Nephron progenitor cell (in vitro differentiated cells): ENCODE results near the gene RARRES2.

ENCODE experiments used
- DNase-seq: peaks from one replicate; pipeline ENCODE4 v3.0.0; 2021
- H3K27ac Mint-ChIP-seq: 2 replicates; pipeline ENCODE4 v1.8.0; 2021; ENCODE audit warnings: mild to moderate bottlenecking, moderate library complexity, mixed read lengths
- H3K27me3 Mint-ChIP-seq: 2 replicates; pipeline ENCODE4 v1.8.0; 2021; ENCODE audit warnings: mild to moderate bottlenecking, low read depth, mixed read lengths; ENCODE audit not compliant: poor library complexity
- H3K36me3 Mint-ChIP-seq: 2 replicates; pipeline ENCODE4 v1.8.0; 2021; ENCODE audit warnings: low read depth, mixed read lengths
- H3K4me1 Mint-ChIP-seq: 2 replicates; pipeline ENCODE4 v1.8.0; 2021; ENCODE audit warnings: mixed read lengths
- H3K4me3 Mint-ChIP-seq: 2 replicates; pipeline ENCODE4 v1.8.0; 2021; ENCODE audit warnings: mild to moderate bottlenecking, moderate library complexity, mixed read lengths
- H3K9me3 Mint-ChIP-seq: 2 replicates; pipeline ENCODE4 v1.8.0; 2021; ENCODE audit warnings: mild to moderate bottlenecking, moderate library complexity, mixed read lengths
- CTCF ChIP-seq: fragments of 200-600 bp; sonication (generic); IDR thresholded peaks from 2 replicates; pipeline ENCODE4 v1.5.0; 2021; ENCODE audit warnings: antibody characterized with exemption

The RARRES2 gene

GRCh38 chr7:150340875-150341262 is 560 bp downstream of the RARRES2 start:
- no peak overlapping the region for H3K27ac Mint-ChIP-seq
- TF ChIP-seq CTCF: no peak
- peaks cover 77% of the 10 kb centered on the region for H3K27me3 Mint-ChIP-seq
- H3K4me1 Mint-ChIP-seq: peaks cover 40% of the 10 kb centered on the region
- peak overlapping the region; percentile 82 for H3K4me3 Mint-ChIP-seq
- peaks cover 19% of the 10 kb centered on the region for H3K9me3 Mint-ChIP-seq
- DNase-seq: no peak
- no peaks in the 10 kb centered on the region for H3K36me3 Mint-ChIP-seq

- Mint-ChIP-seq H3K9me3 (peaks cover 19% of the 10 kb centered on the region), H3K27ac (no peak overlapping the region), H3K4me3 (peak overlapping the region; percentile 47), H3K4me1 (peaks cover 47% of the 10 kb centered on the region), H3K27me3 (peaks cover 73% of the 10 kb centered on the region), H3K36me3 (no peaks in the 10 kb centered on the region)
- peak; percentile 53 for DNase-seq
- TF ChIP-seq CTCF: no peak
Measured at GRCh38 chr7:150340024-150340749, 1.2 kb downstream of the RARRES2 start.

- no peaks in the 10 kb centered on the region for H3K36me3 Mint-ChIP-seq
- H3K4me3 Mint-ChIP-seq: peak overlapping the region; percentile 47
- no peak for DNase-seq
- peaks cover 71% of the 10 kb centered on the region for H3K27me3 Mint-ChIP-seq
- peaks cover 49% of the 10 kb centered on the region for H3K4me1 Mint-ChIP-seq
- no peak overlapping the region for H3K27ac Mint-ChIP-seq
- H3K9me3 Mint-ChIP-seq: peaks cover 13% of the 10 kb centered on the region
- TF ChIP-seq CTCF: no peak
Measured at GRCh38 chr7:150339409-150339809, 2.0 kb downstream of the RARRES2 start.

GRCh38 chr7:150338166-150338829 is 3.1 kb downstream of the RARRES2 start:
- no peak for DNase-seq
- Mint-ChIP-seq H3K36me3 (no peaks in the 10 kb centered on the region), H3K27me3 (peaks cover 64% of the 10 kb centered on the region), H3K27ac (no peak overlapping the region), H3K9me3 (peaks cover 3% of the 10 kb centered on the region), H3K4me1 (peaks cover 49% of the 10 kb centered on the region), H3K4me3 (no peak overlapping the region)
- TF ChIP-seq CTCF: no peak

GRCh38 chr7:150337659-150338081 is 3.8 kb downstream of the RARRES2 start:
- H3K36me3 Mint-ChIP-seq: no peaks in the 10 kb centered on the region
- no peak for DNase-seq
- TF ChIP-seq CTCF: no peak
- peaks cover 49% of the 10 kb centered on the region for H3K4me1 Mint-ChIP-seq
- H3K4me3 Mint-ChIP-seq: no peak overlapping the region
- peaks cover 63% of the 10 kb centered on the region for H3K27me3 Mint-ChIP-seq
- H3K9me3 Mint-ChIP-seq: no peaks in the 10 kb centered on the region
- no peak overlapping the region for H3K27ac Mint-ChIP-seq
